Esophagus (tissue), 2 donors: ENCODE results near the gene EGFL8. TPM values are rescaled to one million over a fixed set of nuclear protein-coding genes. Genes with fewer than 3 reads are reported as not detected.
"Not testable (repeated sequence)": the region's sequence is repeated elsewhere in the genome, so short reads cannot be mapped to it uniquely, and the experiment has no call there.

Experiments
- H3K27ac ChIP-seq, 2 donors: one replicate each; pipeline ENCODE4 v1.5.1; 2013; ENCODE audit warnings: low read depth in 2 of 2, mild to moderate bottlenecking in 2 of 2, inconsistent platforms in 1 of 2, low read length in 1 of 2, moderate library complexity in 1 of 2
- H3K27me3 ChIP-seq, 2 donors: one replicate each; pipeline ENCODE4 v1.6.1; 2013; ENCODE audit warnings: low read length in 2 of 2, control low read depth in 1 of 2, mild to moderate bottlenecking in 1 of 2; ENCODE audit not compliant: insufficient read depth in 2 of 2, control insufficient read depth in 1 of 2
- H3K36me3 ChIP-seq, 2 donors: one replicate each; pipeline ENCODE4 v1.6.1; 2013; ENCODE audit warnings: low read length in 1 of 2; ENCODE audit not compliant: control insufficient read depth in 2 of 2, insufficient read depth in 2 of 2
- H3K4me1 ChIP-seq, 2 donors: one replicate each; pipeline ENCODE4 v1.6.1; 2013; ENCODE audit warnings: low read length in 1 of 2; ENCODE audit not compliant: control insufficient read depth in 2 of 2, insufficient read depth in 2 of 2
- H3K4me3 ChIP-seq, 2 donors: one replicate each; pipeline ENCODE4 v1.5.1; 2013; ENCODE audit warnings: low read length in 2 of 2, mild to moderate bottlenecking in 2 of 2, low read depth in 1 of 2, moderate library complexity in 1 of 2
- H3K9me3 ChIP-seq, 2 donors: one replicate each; pipeline ENCODE4 v1.6.1; 2013; ENCODE audit warnings: mild to moderate bottlenecking in 2 of 2, low read depth in 1 of 2, low read length in 1 of 2, moderate library complexity in 1 of 2; ENCODE audit not compliant: control insufficient read depth in 2 of 2, insufficient read depth in 1 of 2
- WGBS, 2 donors: extraction: QIAGEN DNeasy Blood & Tissue Kit; methylation state at CpG; one replicate each; pipeline ENCODE4 v1.1.7; 2013; 5-methylcytosine and 5-hydroxymethylcytosine counted together
- polyA plus RNA-seq, 2 donors: library from polyadenylated mRNA; stranded (reverse); fragments of 200-250 nt; gene quantifications; one replicate each; pipeline ENCODE4 v1.2.3, GENCODE V29; 2013
- donor health status: healthy with polysubstance abuse.
- donor health status: Bipolar disorder and iron deficiency.

EGFL8 gene
- polyA plus RNA-seq, 2 donors, result 18.5 to 27.7 TPM

DNA sequence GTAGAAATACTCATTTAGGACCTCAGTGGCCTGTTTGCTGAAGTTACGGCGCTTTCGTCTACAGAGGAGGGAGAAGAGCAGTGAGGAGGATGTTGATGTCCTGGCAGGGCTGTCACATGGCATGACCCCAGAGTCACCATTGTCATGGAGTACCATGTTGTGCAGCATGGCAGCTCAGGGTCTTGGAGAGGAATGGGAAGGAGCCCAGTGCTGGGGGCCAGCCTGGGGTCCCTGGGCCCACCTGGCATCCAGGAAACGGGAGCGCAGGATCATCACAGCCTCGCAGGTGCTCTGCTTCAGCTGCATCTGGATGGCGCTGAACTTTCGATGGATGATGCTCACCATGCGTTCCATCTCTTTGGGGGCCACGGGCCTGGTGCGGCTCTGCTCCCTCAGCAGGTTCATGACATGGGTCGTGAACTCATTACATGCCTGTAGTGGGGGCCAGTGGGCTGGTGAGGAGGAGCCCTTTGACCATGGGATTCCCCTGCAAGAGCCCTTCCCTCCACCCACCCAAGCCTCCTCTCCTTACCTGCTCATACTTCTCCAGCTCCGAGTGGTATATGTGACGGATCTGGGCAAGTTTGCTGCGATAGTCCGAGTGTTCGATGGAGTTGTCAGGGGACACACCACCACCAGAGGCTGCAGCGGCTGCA lies 23.5 kb downstream of the EGFL8 start:
- H3K27me3 ChIP-seq, H3K9me3 ChIP-seq, H3K4me1 ChIP-seq: not testable (repeated sequence)
- H3K4me3 ChIP-seq, result peak overlapping the region in 1 of 2 donors; percentile 71
- peak overlapping the region; percentile 8 to 97 for H3K27ac ChIP-seq
- H3K36me3 ChIP-seq, result peaks cover 5 to 12% of the 10 kb centered on the region in 2 donors
- 67 to 80% methylated on average over 16 to 18 of the region's 18 CpGs for WGBS, 2 donors

DNA sequence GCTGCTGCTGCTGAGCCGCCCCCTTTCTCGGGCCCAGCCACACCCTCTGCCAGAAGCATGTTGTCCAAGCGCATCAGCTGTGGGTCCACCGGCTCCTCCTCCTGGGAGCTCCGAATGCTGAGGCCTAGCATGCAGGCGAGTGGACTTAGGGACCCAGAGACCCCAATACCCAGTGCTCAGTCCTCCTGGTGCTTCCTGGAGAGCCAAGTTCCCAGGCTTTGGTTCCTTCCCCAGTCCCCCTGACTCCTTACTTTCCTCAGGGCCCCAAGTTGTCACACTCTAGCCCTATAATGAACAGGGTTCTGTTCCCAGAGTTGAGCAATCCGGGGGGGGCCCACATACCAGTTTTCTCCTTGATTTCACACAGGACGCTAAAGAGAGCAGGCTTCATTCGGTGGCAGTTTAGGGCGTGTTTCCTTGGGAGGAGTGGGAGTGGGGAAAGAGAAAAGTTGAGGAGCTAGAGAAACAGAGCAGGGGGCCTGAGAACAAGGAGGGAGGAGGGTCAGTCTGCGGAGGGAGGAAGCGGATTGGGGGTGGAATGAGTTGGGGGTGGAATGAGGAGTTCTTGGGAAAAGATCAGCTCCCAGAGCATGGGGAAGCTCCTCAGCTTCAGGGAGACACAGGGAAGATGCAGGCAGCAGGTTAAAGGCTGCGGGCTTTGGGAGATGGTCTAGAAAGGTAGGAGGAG lies 24.1 kb downstream of the EGFL8 start:
- Histone ChIP-seq H3K27ac (peak overlapping the region; percentile 88 to 97), H3K4me1 (peaks cover 3 to 6% of the 10 kb centered on the region in 2 donors), H3K9me3 (no peaks in the 10 kb centered on the region), H3K4me3 (peak overlapping the region; percentile 56 to 71), H3K36me3 (peaks cover 0 to 12% of the 10 kb centered on the region in 2 donors), H3K27me3 (no peaks in the 10 kb centered on the region)
- WGBS, 2 donors, result 18 to 21% methylated on average over 11 to 13 of the region's 13 CpGs

DNA sequence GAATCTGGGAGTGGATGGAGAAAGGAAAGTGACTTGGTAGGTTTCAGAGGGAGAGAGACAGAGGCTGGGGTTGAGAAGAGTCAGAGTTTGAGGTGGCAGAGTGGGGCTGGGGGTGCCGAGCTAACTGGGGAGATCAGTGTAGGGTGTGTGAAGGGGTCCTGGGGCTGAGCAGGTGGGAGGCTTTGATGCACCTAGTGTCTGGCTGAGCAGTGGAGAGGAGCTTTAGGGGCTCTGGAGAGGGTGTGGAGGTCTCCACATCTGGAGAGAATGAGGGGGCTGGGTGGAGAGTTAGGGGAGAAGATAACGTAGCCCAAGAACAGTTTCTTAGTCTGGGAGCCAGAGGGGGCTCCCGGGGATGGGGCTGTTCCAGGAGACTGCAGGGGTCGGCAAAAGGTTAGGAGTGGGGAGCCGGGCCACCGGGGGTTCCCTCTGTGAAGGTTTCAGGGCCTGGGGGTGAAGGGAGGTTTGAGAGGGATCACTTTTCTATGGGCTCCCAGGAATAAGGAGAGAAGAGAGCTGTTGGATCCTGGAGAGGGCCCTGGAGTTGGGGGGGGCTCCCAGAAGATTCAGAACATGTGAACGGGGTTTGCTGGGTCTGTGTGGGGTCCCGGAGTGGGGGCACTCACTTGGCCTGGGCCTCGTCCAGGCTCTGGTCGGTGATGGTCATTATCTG lies 24.8 kb downstream of the EGFL8 start:
- 2 to 3% methylated on average over 10 of the region's 10 CpGs for WGBS, 2 donors
- Histone ChIP-seq H3K4me3 (peak overlapping the region; percentile 56 to 71), H3K9me3 (no peaks in the 10 kb centered on the region), H3K36me3 (peaks cover 0 to 12% of the 10 kb centered on the region in 2 donors), H3K4me1 (peaks cover 3 to 6% of the 10 kb centered on the region in 2 donors), H3K27ac (peak overlapping the region; percentile 88 to 97), H3K27me3 (no peaks in the 10 kb centered on the region)

DNA sequence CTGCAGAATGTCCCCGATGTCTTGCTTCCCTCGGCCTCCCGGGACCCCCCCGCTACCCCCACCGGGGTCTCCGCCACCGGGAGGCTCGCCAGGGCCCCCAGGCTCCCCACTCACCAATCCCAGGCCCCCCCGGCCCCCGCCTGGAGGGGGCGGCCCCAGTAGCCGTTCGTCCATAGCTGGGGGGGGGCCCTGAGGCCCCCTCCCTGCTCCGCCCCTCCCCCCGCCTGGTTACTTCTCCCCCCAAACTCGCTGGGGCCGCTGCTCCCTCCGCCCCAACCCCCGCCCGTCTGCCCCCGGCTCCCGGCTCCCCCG lies 25.3 kb downstream of the EGFL8 start:
- peaks cover 3 to 6% of the 10 kb centered on the region in 2 donors for H3K4me1 ChIP-seq

DNA sequence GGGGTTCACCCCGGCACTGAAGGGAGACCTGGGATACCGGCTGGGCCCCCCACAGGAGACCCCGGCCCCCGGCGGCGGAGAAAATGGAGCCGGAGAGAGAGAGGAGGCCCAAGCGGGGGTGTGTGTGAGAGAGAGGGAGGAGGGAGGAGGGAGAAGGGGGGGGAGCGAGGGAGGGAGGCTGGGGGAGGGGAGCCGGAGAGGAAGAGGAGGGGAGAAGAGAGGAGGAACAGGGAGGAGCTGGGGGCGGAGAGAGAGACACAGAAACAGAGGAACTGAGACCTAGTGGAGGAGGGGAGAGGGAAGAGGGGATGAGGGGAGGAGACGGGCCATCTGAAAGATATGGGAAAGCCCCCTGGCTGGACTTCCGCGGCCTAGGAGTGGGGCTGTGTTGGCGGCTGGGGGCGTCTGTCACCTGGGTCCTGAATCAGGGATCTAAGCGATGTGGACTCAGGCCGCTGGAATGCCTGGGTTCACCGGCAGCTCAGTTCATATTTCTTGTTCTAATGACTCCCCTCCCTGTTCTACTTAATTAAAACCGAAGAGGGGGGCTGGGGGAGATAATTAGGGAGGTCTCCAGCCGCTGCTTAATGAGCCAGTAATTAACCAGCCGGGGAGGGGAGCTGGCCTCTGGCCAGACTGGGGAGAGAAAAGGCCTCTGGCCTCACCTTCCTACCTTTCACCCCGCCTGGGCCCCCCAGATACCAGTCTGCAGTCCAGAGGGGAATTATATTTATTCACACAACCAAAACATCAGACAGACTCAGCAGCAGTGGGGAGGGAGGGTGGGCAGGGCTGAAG lies 25.9 kb downstream of the EGFL8 start, which contains the start of gene PBX2:
TSS of gene PBX2 (minus strand) at position 149 of the 798 bp plus-strand sequence. CDS start 287 bp downstream, outside the sequence.
- H3K27ac ChIP-seq, result peak within 1 kb of the TSS; percentile 88 to 97
- H3K4me1 ChIP-seq, result peaks cover 3 to 6% of the 10 kb centered on the region in 2 donors
- no peaks in the 10 kb centered on the region for H3K9me3 ChIP-seq

More for the DNA sequence above, 25.3 kb downstream of the EGFL8 start:
- Histone ChIP-seq H3K4me3 (peak overlapping the region; percentile 56 to 71), H3K36me3 (peaks cover 0 to 12% of the 10 kb centered on the region in 2 donors), H3K27me3 (no peaks in the 10 kb centered on the region), H3K9me3 (no peaks in the 10 kb centered on the region), H3K27ac (peak overlapping the region; percentile 88 to 97)
- whole genome bisulfite sequencing, 2 donors, result 1 to 28% methylated on average over 8 to 23 of the region's 23 CpGs

DNA sequence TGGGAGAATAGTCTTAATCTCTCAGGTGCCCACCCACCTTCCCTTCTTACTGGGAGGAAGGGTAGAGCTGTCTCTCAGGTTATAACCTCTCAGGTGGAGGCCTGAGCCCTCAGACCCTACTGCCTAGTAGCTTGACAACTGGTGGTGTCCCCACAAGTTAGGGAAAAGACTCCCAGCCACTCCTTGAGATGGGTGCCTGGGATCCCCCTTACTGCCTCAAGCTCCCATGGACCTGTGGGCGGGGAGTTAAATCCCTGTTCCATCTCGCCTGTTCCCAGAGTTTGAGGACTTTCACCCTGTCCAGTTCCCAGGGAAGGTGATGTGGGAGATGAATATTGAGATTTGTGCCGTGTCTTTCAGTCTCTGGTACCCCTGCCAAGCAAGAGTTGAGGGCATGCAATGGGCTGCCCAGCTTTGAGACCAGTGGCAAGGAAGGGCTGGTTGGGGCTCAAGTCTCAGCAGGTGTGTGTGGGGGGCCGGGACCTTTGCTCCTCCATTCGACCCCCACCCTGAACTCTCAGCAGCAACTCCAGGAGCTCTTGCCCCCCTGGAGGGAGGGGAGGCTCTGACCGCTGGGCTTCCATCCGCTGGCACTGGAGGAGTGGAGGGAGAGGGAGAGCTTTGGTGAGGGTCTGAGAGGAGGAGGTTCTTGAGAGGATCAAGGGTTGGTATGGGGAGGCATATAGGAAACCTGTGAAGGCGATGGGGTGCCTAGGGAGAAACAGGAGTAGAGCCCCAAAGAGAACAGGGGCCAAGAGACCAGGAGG lies 26.7 kb downstream of the EGFL8 start:
- peak overlapping the region; percentile 85 to 97 for H3K27ac ChIP-seq
- WGBS, 2 donors, result 77 to 80% methylated on average over 8 of the region's 8 CpGs
- H3K4me1 ChIP-seq, result peaks cover 3 to 6% of the 10 kb centered on the region in 2 donors
- peaks cover 0 to 12% of the 10 kb centered on the region in 2 donors for H3K36me3 ChIP-seq
- H3K27me3 ChIP-seq, result no peaks in the 10 kb centered on the region
- H3K9me3 ChIP-seq, result no peaks in the 10 kb centered on the region
- peak overlapping the region in 1 of 2 donors; percentile 12 for H3K4me3 ChIP-seq

More for the DNA sequence above, 25.9 kb downstream of the EGFL8 start, which contains the start of gene PBX2:
- Histone ChIP-seq H3K27me3 (no peaks in the 10 kb centered on the region), H3K36me3 (peaks cover 0 to 12% of the 10 kb centered on the region in 2 donors), H3K4me3 (peak within 1 kb of the TSS; percentile 58 to 71)
- WGBS, 2 donors, result 0 to 3% methylated on average over 17 to 23 of the region's 23 CpGs

DNA sequence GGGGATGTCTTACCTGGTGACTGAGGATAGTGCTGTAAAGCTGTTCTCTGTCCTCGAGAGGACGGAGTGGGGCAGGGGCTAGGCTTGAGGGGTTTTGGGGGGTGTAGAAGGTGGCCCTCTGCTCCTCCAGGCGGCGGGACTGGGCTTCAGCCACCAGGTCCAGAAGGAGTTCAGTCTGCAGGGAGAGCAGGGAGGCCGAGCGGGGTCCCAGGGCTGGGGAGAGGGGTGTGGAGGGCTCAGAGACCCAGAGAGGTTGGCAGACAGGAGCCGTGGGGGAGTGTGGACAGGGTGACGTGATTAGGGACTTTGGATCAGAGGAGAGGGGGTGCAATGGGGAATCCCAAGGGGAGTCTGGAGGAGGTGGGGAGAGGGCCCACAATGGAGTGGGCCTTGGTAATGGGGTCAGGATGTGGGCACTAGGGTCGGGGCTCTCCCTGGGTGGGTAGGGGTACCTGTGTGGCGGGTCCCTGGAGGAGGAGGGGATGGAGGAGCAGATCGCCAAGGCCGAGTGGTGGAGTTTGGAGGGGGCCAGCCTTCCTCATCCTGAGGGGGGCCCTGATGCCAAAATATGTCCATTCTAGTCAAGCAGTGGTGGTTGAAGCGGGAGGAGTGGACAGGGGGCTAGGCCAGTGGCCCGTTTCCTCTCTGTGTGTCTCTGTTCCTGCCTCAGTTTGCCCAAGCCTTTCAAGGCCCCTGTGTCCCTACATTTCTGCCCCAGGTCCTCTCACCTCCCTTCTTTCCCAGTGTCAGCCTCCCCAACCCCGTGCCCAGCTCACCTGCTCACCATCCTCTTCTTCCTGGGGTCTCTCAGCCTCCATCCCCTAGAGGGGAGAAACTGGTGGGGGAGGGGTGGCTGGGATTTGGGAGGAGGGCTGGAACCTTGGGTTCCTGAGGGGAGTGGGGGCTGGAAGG lies 27.6 kb downstream of the EGFL8 start:
- Histone ChIP-seq H3K4me3 (peak overlapping the region; percentile 12 to 42), H3K4me1 (peaks cover 3 to 13% of the 10 kb centered on the region in 2 donors), H3K9me3 (no peaks in the 10 kb centered on the region), H3K27me3 (no peaks in the 10 kb centered on the region), H3K36me3 (peaks cover 0 to 6% of the 10 kb centered on the region in 2 donors), H3K27ac (peak overlapping the region; percentile 80 to 85)
- WGBS, 2 donors, result 63 to 67% methylated on average over 13 to 15 of the region's 15 CpGs

DNA sequence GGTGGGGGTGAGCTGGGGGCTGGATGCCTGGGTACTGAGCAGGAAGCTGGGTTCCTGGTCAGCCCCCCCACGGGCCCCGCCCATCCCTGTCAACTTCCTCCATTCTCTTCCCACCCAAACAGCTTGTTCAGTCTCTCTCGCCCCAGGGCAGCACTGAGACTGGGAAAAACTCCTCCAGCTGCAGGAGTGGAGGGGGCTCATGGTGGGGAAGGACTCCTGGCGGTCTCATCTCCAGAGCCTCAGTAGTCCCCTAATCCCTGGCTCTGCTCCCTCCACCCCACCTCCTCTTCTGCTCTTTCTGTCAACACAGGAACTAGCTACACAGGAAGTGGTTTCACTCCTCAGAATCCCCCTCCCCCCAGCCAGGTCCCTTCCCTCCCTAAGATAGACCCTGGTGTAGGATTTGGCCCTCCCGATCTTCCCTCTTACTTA lies 28.2 kb downstream of the EGFL8 start, which contains the start of gene GPSM3:
TSS of gene GPSM3 (minus strand) at position 36 of the 432 bp plus-strand sequence. CDS start 130 bp downstream, outside the sequence.
- Histone ChIP-seq H3K36me3 (peaks cover 0 to 2% of the 10 kb centered on the region in 2 donors), H3K27me3 (no peaks in the 10 kb centered on the region), H3K9me3 (no peaks in the 10 kb centered on the region), H3K4me1 (peaks cover 2 to 11% of the 10 kb centered on the region in 2 donors), H3K4me3 (peak within 1 kb of the TSS; percentile 12 to 42), H3K27ac (peak within 1 kb of the TSS; percentile 80 to 85)
- 19 to 28% methylated on average over 4 to 5 of the region's 5 CpGs for WGBS, 2 donors
